ENCODE data around the gene DKK2.
"Not testable (repeated sequence)": the region's sequence is repeated elsewhere in the genome, so short reads cannot be mapped to it uniquely, and the experiment has no call there.

DKK2 gene

DNA sequence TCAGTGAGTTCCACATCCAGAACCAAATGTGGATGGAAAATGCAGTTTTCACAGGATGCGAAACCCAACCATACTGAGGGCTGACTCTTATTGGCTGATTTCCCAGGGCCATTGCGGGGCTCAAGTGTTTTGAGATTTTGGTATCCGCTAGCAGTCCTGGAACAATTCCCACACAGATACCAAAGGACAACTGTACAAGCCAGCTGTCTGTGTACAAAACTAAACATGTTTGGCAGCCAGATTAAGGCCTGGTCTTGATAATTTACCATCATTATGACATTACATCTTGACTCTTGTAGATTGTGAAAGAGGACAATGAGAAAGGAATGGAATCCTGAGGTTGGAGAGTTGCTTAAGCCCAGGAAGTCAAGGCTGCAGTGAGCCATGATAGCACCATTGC lies 121.9 kb downstream of the DKK2 start:
- DNase-seq (ENCODE audit: low spot score) (no peak), FAIRE-seq (no peak)

DNA sequence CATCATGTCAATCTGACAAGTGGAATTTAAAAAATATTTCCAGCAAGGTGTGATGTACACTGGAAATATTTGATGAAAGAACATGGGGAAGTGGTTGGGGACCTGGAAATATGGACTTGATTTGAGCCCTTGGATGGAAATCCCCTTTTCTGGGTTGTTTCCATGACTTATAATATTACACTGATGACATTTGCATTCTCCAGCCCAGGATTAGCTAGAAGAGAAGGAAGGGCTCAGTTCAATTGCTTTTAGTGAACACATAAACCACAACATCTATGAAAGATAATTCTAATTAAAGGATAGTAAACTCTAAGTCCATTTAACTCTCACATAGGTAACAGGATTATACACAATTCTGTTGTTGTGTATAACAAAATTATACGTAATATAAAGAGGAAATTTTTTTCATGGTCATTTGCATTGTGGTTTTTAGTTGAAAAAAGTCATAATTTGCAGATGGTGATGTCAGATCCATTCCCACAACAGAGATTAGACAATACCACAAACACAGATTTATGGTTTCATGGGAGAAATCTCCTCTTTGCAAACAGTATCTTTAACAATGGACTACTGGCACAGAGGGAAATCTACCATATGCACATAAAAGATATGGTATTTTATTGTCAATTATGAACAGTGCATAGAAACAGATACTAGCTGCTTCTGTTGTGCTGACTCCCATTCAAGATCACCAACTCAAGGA lies 126.5 kb downstream of the DKK2 start:
- FAIRE-seq, result no peak
- DNase-seq (ENCODE audit: low spot score), result no peak

DNA sequence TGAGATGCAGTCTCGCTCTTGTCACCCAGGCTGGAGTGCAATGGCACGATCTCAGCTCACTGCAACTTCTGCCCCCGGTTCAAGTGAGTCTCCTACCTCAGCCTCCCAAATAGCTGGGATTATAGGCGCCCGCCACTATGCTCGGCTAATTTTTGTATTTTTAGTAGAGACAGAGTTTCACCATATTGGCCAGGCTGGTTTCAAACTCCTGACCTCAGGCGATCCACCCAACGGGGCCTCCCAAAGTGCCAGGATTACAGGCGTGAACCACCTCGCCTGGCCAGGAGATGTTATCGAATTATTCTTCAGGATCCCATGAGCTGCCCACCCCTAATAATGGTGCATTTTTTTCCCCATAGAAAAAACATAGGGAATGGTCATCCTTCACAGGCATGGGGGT lies 128.1 kb downstream of the DKK2 start:
- not testable (repeated sequence) for DNase-seq (ENCODE audit: low spot score); FAIRE-seq

DNA sequence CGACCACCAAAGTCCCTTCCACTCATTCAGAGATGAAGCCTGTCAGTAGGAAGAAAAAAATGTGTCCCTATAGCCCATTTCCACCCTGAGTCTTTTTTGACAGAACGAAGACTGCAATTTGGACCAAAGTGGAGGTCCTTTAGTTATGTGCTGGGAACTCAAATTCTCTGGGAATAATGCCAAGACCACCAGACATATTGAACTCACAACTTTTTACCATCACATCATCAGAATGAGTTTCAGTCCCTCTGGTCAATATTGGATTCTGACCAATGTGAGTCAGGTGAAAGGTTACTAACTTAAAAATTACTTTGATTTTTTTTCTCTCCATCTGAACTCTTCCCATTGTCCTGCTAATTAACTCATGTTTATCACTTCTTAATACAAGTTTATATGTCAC lies 128.9 kb downstream of the DKK2 start:
- FAIRE-seq (no peak), DNase-seq (ENCODE audit: low spot score) (no peak)

DNA sequence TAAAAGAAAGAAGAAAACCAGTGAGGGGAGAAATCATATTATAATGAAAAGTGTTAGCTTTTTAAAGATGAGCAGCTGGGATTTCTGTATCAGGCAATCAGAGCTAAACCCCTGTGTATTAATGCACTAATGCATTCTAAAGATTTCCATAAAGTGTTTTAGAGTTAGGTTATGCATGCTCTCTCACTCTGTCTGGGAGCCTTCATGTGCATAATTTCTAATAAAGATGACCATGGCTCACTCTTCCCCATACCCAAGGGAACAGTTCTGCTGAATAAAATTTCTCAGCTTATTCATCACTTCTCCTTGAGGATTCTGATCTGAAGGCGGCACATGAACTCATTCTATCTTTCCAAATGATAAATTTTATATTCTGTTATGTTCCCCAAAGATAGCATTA lies 129.4 kb downstream of the DKK2 start:
- DNase-seq (ENCODE audit: low spot score) (no peak), FAIRE-seq (no peak)

DNA sequence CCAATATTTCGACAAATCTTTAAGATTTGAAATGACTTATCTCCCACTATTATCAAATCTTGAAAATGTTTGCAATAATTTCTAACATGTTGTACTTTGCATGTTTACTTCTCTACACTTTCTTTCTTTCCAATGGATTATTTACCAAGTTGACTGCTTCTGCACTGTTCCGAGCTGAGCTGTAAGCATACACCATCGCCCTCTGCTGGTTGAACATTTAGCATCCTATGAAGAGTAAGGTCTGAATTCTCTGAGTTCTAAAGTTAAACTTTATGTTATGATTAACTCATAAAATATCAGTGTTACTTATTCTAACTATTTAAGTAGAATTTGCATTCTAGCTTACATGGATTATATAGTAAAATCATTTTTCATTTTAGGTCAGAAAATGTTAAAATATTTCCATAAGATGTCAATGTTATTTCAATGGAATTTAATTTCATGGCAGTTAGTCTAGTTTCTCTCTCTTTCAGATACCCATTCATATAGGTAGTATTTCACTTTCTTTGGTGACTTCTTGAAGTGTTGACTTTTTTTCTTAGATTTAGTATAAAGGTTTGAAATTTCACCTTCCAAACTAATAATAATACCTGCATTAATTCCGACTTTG lies 137.4 kb downstream of the DKK2 start:
- DNase-seq (ENCODE audit: low spot score) (peak; percentile 40), FAIRE-seq (no peak)

DNA sequence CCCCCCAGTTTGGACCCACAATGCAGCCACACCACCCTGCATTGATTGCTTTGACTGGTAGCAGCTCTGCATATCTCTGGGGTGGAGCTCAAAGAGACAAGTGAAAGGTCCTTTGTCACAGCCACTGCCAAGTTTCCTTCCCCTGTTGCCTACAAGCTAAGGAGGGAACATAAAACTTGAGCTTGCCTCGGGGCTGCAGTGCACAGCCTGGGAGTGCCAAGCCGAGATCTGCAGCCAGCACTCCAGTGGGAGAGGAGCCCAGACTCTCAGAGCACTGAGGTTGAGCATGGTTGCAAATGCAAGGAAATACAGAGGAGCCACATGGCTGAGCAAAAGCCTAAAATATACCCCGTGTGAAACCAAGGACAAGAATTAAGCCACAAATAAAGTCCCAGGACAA lies 142.2 kb downstream of the DKK2 start:
- no peak for DNase-seq (ENCODE audit: low spot score)

DNA sequence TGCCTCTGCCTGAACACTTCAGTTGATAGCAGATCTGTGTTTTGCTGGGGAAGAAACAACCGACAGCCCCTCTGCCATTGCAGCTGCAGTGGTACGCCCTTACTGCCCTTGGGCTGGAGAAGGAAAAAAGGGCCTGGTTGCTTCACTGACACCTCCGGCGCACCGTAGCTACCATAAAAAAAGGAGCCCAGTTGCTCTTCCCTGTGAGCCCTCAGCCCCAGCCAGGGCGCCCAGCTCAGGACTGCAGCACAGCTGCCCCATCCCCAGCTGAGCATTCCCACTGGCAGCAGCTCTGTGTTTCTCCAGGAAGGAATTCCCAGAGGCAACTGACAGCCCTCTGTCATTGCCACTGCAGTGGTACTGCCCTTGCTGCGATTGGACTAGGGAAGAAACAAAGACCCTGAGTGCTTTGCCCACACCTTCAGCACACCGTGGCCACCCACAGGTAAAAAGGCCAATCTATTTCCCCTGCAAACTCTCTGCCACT lies 142.7 kb downstream of the DKK2 start:
- DNase-seq (ENCODE audit: low spot score) (no peak), FAIRE-seq (no peak)

More for the DNA sequence above, 142.2 kb downstream of the DKK2 start:
- no peak for FAIRE-seq

DNA sequence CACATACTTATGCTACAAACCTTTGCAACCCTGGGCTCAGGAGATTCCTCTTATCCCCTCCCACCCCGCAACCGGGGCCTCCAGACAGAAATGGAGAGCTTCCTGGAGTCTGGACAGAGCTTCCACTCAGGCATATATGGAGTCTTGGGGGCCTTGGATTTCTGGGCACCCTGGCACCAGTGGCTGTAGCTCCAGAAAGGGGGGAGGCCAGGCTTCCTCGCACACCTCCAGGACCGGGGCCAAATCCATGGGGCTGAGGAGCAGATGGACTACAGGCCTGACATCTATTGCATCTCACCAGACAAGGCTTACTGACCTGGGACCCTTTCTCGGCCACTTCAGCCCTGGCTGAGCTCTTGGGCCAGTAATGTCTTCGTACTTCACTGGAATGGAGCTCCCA lies 143.3 kb downstream of the DKK2 start:
- no peak for DNase-seq (ENCODE audit: low spot score)
- FAIRE-seq, result no peak

DNA sequence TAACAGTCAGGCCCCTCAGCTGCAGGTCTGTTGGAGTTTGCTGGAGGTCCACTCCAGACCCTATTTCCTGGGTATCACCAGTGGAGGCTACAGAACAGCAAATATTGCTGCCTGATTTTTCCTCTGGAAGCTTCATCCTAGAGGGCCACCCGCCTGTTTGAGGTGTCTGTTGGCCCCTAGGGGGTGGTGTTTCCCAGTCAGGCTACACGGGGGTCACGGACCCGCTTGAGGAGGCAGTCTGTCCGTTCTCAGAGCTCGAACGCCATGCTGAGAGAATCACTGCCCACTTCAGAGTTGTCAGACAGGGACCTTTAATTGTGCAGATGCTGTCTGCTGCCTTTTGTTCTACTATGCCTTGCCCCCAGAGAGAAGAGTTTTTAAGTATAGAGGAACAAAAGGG lies 160.8 kb downstream of the DKK2 start:
- DNase-seq (ENCODE audit: low spot score) (no peak), FAIRE-seq (no peak)

All from urothelium cell line (cell line).